IPS DF 19.7 (cell line): ENCODE data around the gene SERPINI2.

Experiments
- DNase-seq: peaks from one replicate; pipeline ENCODE4 v3.0.0-alpha.2; 2013; ENCODE audit warnings: low read depth, low spot score

SERPINI2 gene, protein sequence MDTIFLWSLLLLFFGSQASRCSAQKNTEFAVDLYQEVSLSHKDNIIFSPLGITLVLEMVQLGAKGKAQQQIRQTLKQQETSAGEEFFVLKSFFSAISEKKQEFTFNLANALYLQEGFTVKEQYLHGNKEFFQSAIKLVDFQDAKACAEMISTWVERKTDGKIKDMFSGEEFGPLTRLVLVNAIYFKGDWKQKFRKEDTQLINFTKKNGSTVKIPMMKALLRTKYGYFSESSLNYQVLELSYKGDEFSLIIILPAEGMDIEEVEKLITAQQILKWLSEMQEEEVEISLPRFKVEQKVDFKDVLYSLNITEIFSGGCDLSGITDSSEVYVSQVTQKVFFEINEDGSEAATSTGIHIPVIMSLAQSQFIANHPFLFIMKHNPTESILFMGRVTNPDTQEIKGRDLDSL

GRCh38 chr3:167473863-167474262, at the start of gene SERPINI2:
TSS of gene SERPINI2 (minus strand) at chr3:167474042. CDS start at chr3:167471834, 2,208 bp downstream.
- no peak for DNase-seq

- no peak for DNase-seq
These were observed 47.1 kb upstream of the SERPINI2 start for GRCh38 chr3:167521006-167521355.

GRCh38 chr3:167520266-167521005, 46.6 kb upstream of the SERPINI2 start:
- DNase-seq, result no peak

DNA sequence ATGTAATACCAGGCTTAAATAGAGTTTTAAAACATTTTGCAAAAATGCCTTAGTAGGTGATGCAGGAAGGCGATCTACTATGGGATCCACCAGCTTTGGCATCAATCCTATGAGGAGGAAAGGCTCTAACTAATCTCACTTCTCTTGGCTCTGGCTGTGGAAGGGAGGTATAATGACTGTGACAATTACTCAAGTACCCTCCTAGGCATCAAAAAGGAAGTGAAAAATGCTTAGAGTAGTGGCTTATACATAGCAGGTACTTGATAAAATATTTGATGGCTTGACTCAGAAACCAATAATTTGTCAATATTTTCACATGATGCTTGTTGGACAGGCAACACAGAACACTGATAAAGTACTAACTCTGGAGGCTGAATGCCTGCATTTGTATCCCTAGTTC, 34.1 kb upstream of the SERPINI2 start:
- no peak for DNase-seq

DNA sequence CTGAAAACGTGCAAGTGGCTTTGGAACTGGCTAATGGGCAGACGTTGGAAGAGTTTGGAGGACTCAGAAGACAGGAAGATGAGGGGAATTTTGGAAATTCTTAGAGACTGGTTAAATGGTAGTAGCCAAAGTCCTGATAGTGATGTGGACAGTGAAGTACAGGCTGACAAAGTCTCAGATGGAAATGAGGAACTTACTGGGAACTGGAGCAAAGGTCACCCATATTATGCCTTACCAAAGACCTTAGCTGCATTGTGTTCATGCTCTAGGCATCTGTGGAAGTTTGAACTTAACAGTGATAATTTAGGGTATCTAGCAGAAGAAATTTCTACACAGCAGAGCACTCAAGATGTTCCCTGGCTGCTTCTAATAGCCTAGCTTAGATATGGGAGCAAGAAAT, 28.6 kb upstream of the SERPINI2 start:
- DNase-seq, result no peak

GRCh38 chr3:167501941-167502340, 28.1 kb upstream of the SERPINI2 start:
- no peak for DNase-seq

DNA sequence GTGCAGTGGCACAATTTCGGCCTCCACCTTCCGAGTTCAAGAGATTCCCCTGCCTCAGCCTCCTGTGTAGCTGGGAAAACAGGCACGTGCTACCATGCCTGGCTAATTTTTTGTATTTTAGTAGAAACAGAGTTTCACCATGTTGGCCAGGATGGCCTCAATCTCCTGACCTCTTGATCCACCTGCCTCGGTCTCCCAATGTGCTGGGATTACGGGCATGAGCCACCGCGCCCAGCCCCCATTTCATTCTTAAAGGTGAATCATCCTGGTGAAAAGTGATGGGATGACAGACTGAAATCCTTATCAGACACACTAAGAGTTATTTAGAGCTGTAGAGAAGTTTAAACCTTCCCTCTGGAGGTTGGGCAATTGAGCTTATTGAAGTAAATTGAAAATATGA, 24.1 kb upstream of the SERPINI2 start:
- no peak for DNase-seq

- peak; percentile 30 for DNase-seq
These were observed 19.4 kb upstream of the SERPINI2 start for GRCh38 chr3:167493244-167493643.

DNA sequence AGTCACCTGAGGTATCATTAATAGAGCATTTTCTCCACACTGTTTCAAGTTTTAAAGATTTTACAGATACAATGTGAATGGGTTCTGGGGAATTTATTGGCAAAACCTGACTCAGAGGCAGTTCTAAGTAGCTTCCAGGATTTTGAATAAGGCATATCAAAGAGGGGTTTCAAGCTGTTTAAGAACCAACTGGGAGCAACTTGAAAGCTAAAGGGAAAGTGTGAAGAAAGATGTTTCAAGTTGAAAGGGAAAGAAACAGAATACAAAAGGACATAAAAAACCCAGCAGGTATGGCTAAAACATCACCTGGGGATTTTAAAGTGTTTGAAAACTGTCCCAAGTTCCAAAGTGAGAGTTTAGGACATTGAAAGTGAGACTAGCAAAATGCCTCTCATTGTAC, 17.8 kb upstream of the SERPINI2 start:
- DNase-seq, result no peak

GRCh38 chr3:167489571-167489970, 15.7 kb upstream of the SERPINI2 start:
- no peak for DNase-seq

DNA sequence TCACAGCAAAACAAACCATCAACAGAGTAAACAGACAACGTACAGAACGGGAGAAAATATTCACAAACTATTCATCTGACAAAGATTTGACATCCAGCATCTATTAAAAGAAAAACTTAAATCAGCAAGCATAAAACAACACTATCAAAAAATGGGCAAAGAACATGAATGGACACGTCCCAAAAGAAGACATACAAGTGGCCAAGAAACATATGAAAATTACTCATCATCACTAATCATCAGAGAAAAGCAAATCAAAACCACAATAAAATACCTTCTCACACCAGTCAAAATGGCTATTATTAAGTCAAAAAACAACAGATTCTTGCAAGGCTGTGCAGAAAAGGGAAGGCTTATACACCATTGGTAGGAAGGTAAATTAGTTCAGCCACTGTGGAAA, 13.7 kb upstream of the SERPINI2 start:
- no peak for DNase-seq

- DNase-seq, result no peak
These were observed 10.7 kb upstream of the SERPINI2 start for GRCh38 chr3:167484551-167484950.

GRCh38 chr3:167483708-167484475, 10.1 kb upstream of the SERPINI2 start:
- no peak for DNase-seq

- DNase-seq, result no peak
These were observed 7.3 kb upstream of the SERPINI2 start for GRCh38 chr3:167481164-167481563.

DNA sequence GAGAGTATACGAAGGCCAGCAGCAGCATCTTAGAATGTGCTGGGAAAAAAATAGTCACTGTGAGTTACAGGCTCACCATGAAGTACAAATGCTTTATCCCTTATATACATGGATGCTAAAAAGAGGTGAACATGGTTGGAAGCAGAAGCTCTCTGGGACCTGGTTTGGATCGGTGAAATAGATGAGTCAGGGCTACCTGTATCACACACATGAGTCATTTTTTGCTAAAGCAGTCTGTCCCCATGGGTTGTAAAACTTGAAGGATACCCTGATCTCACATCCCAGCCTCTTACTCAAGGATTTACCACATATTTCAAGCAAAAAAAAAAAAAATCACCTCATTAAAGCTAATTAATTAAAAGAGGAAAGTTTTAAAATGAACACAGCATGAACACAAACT, 6.9 kb upstream of the SERPINI2 start:
- no peak for DNase-seq

- no peak for DNase-seq
These were observed 4.5 kb downstream of the SERPINI2 start for GRCh38 chr3:167469381-167469780.

- DNase-seq, result no peak
These were observed 5.8 kb downstream of the SERPINI2 start for GRCh38 chr3:167467848-167468611.

DNA sequence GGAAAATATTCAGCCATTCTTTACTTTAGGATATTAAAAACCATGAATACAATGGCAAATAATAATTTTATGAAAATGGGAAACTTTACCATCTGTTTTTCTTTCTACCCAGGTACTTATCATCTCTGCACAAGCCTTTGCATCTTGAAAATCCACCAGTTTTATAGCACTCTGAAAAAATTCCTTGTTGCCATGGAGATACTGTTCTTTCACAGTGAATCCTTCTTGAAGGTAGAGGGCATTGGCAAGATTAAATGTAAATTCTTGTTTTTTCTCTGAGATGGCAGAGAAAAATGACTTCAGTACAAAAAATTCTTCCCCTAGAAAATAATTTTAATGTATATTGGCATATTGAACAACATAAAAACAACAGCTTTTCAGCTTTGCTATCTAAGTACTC, 6.9 kb downstream of the SERPINI2 start:
- no peak for DNase-seq

GRCh38 chr3:167456157-167456799, 17.6 kb downstream of the SERPINI2 start:
- DNase-seq, result no peak

- DNase-seq, result no peak
These were observed 20.0 kb downstream of the SERPINI2 start for GRCh38 chr3:167453815-167454214.

DNA sequence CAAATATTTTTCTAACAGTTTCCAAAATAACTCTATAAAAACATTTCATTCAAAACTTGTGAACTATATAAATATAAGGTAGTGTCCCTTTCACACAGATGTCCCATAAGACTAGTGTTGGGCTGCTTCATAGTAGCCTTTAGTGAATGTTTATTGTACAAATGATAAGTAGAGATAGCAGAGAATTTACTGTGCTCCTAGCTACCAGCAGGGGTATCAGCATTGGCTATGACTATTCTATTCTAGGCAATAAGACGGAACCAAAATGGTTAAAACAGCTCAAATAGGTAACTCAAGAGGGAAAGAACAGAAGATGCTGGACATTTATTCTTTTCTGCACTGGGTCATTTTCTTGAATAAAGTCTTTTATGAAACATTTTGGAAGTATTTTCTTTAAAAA, 22.6 kb downstream of the SERPINI2 start:
- DNase-seq, result no peak
